Measurements from ENCODE around the gene TMEM255B. TPM values are rescaled to one million over a fixed set of nuclear protein-coding genes. Genes with fewer than 3 reads are reported as not detected.
"Not testable (repeated sequence)": the region's sequence is repeated elsewhere in the genome, so short reads cannot be mapped to it uniquely, and the experiment has no call there.

Gene TMEM255B
- total RNA-seq, 2 donors from 2014 or later = 0.86 to 1.4 TPM

- H3K4me1 Mint-ChIP-seq = peaks cover 2% of the 10 kb centered on the region
- peaks cover 20% of the 10 kb centered on the region for H3K27me3 Mint-ChIP-seq
- H3K27ac Mint-ChIP-seq = no peak overlapping the region
- no peaks in the 10 kb centered on the region for H3K36me3 Mint-ChIP-seq (ENCODE audit: low read depth)
- H3K9me3 ChIP-seq (ENCODE audit: control insufficient read depth, low read length, poor library complexity, severe bottlenecking) = no peaks in the 10 kb centered on the region
- no peak overlapping the region for H3K4me3 Mint-ChIP-seq
- DNase-seq (no peak), ATAC-seq (no peak)
Measured at GRCh38 chr13:113794764-113795173, 35.7 kb downstream of the TMEM255B start.

- H3K27ac Mint-ChIP-seq; ATAC-seq; H3K9me3 ChIP-seq (ENCODE audit: control insufficient read depth, low read length, poor library complexity, severe bottlenecking); H3K4me3 Mint-ChIP-seq; H3K36me3 Mint-ChIP-seq (ENCODE audit: low read depth); DNase-seq; H3K4me1 Mint-ChIP-seq: not testable (repeated sequence)
- peaks cover 20% of the 10 kb centered on the region for H3K27me3 Mint-ChIP-seq
Measured at GRCh38 chr13:113795362-113795761, 36.3 kb downstream of the TMEM255B start.

GRCh38 chr13:113796211-113796963 lies 37.4 kb downstream of the TMEM255B start:
- Mint-ChIP-seq H3K27me3 (peaks cover 13% of the 10 kb centered on the region), H3K36me3 (ENCODE audit: low read depth) (no peaks in the 10 kb centered on the region), H3K4me1 (no peaks in the 10 kb centered on the region), H3K4me3 (no peak overlapping the region), H3K27ac (no peak overlapping the region)
- H3K9me3 ChIP-seq (ENCODE audit: control insufficient read depth, low read length, poor library complexity, severe bottlenecking) = no peaks in the 10 kb centered on the region
- DNase-seq = no peak
- ATAC-seq = no peak

GRCh38 chr13:113796964-113797676 lies 38.1 kb downstream of the TMEM255B start:
- H3K27me3 Mint-ChIP-seq = peaks cover 10% of the 10 kb centered on the region
- DNase-seq (no peak), ATAC-seq (no peak)
- no peak overlapping the region for H3K27ac Mint-ChIP-seq
- no peaks in the 10 kb centered on the region for H3K36me3 Mint-ChIP-seq (ENCODE audit: low read depth)
- no peaks in the 10 kb centered on the region for H3K4me1 Mint-ChIP-seq
- H3K4me3 Mint-ChIP-seq = no peak overlapping the region
- no peaks in the 10 kb centered on the region for H3K9me3 ChIP-seq (ENCODE audit: control insufficient read depth, low read length, poor library complexity, severe bottlenecking)

GRCh38 chr13:113798200-113798811 lies 39.3 kb downstream of the TMEM255B start:
- DNase-seq (no peak), ATAC-seq (no peak)
- no peaks in the 10 kb centered on the region for H3K9me3 ChIP-seq (ENCODE audit: control insufficient read depth, low read length, poor library complexity, severe bottlenecking)
- Mint-ChIP-seq H3K27ac (no peak overlapping the region), H3K4me1 (no peaks in the 10 kb centered on the region), H3K27me3 (no peaks in the 10 kb centered on the region), H3K4me3 (no peak overlapping the region), H3K36me3 (ENCODE audit: low read depth) (no peaks in the 10 kb centered on the region)

GRCh38 chr13:113800576-113800926 lies 41.5 kb downstream of the TMEM255B start:
- Mint-ChIP-seq H3K36me3 (ENCODE audit: low read depth) (no peaks in the 10 kb centered on the region), H3K4me1 (no peaks in the 10 kb centered on the region), H3K4me3 (no peak overlapping the region), H3K27ac (no peak overlapping the region), H3K27me3 (no peaks in the 10 kb centered on the region)
- DNase-seq (no peak), ATAC-seq (no peak)
- no peaks in the 10 kb centered on the region for H3K9me3 ChIP-seq (ENCODE audit: control insufficient read depth, low read length, poor library complexity, severe bottlenecking)

- no peaks in the 10 kb centered on the region for H3K36me3 Mint-ChIP-seq (ENCODE audit: low read depth)
- H3K4me3 Mint-ChIP-seq = no peak overlapping the region
- H3K9me3 ChIP-seq (ENCODE audit: control insufficient read depth, low read length, poor library complexity, severe bottlenecking) = no peaks in the 10 kb centered on the region
- DNase-seq = no peak
- H3K27ac Mint-ChIP-seq = no peak overlapping the region
- H3K27me3 Mint-ChIP-seq = no peaks in the 10 kb centered on the region
- H3K4me1 Mint-ChIP-seq = no peaks in the 10 kb centered on the region
- no peak for ATAC-seq
Measured at GRCh38 chr13:113801289-113801961, 42.4 kb downstream of the TMEM255B start.

GRCh38 chr13:113802090-113802531 lies 43.1 kb downstream of the TMEM255B start:
- Mint-ChIP-seq H3K36me3 (ENCODE audit: low read depth) (no peaks in the 10 kb centered on the region), H3K27me3 (no peaks in the 10 kb centered on the region), H3K27ac (no peak overlapping the region), H3K4me1 (no peaks in the 10 kb centered on the region), H3K4me3 (no peak overlapping the region)
- no peaks in the 10 kb centered on the region for H3K9me3 ChIP-seq (ENCODE audit: control insufficient read depth, low read length, poor library complexity, severe bottlenecking)
- ATAC-seq (no peak), DNase-seq (no peak)

- Mint-ChIP-seq H3K36me3 (ENCODE audit: low read depth) (no peaks in the 10 kb centered on the region), H3K4me1 (no peaks in the 10 kb centered on the region), H3K27me3 (no peaks in the 10 kb centered on the region), H3K4me3 (no peak overlapping the region), H3K27ac (no peak overlapping the region)
- ATAC-seq = no peak
- no peak for DNase-seq
- H3K9me3 ChIP-seq (ENCODE audit: control insufficient read depth, low read length, poor library complexity, severe bottlenecking) = no peaks in the 10 kb centered on the region
Measured at GRCh38 chr13:113802761-113803160, 43.7 kb downstream of the TMEM255B start.

GRCh38 chr13:113803409-113804016 lies 44.5 kb downstream of the TMEM255B start:
- ATAC-seq = no peak
- DNase-seq = no peak
- Mint-ChIP-seq H3K27me3 (no peaks in the 10 kb centered on the region), H3K4me1 (no peaks in the 10 kb centered on the region), H3K36me3 (ENCODE audit: low read depth) (no peaks in the 10 kb centered on the region), H3K27ac (no peak overlapping the region), H3K4me3 (no peak overlapping the region)
- no peaks in the 10 kb centered on the region for H3K9me3 ChIP-seq (ENCODE audit: control insufficient read depth, low read length, poor library complexity, severe bottlenecking)

GRCh38 chr13:113804017-113804702 lies 45.1 kb downstream of the TMEM255B start:
- ATAC-seq (no peak), DNase-seq (no peak)

GRCh38 chr13:113804703-113805430 lies 45.8 kb downstream of the TMEM255B start:
- Mint-ChIP-seq H3K27me3 (no peaks in the 10 kb centered on the region), H3K4me3 (no peak overlapping the region), H3K4me1 (peaks cover 2% of the 10 kb centered on the region), H3K27ac (no peak overlapping the region), H3K36me3 (ENCODE audit: low read depth) (no peaks in the 10 kb centered on the region)
- no peak for ATAC-seq
- DNase-seq = no peak
- no peaks in the 10 kb centered on the region for H3K9me3 ChIP-seq (ENCODE audit: control insufficient read depth, low read length, poor library complexity, severe bottlenecking)

More at GRCh38 chr13:113804017-113804702, 45.1 kb downstream of the TMEM255B start:
- Mint-ChIP-seq H3K36me3 (ENCODE audit: low read depth) (no peaks in the 10 kb centered on the region), H3K27ac (no peak overlapping the region), H3K4me1 (peaks cover 2% of the 10 kb centered on the region), H3K4me3 (no peak overlapping the region), H3K27me3 (no peaks in the 10 kb centered on the region)
- no peaks in the 10 kb centered on the region for H3K9me3 ChIP-seq (ENCODE audit: control insufficient read depth, low read length, poor library complexity, severe bottlenecking)
